ENCODE measurements around the gene VWF. TPM values are rescaled to one million over a fixed set of nuclear protein-coding genes. Genes with fewer than 3 reads are reported as not detected.
A peak's percentile ranks its signal among the peaks of the same experiment; 100 is the strongest.

Gene VWF
- total RNA-seq, 4 donors from 2014 or later, result 78.8 to 118 (median 101) TPM

- intact Hi-C loops (cut with DNase I; ENCODE audit: low total_unique reads) (no loop called here), in situ Hi-C loops (cut with MboI; ENCODE audit: low sequenced_read_pairs in 4 of 4) (no loop called here)
Measured at GRCh38 chr12:6112004-6112403, 12.5 kb downstream of the VWF start.

GRCh38 chr12:6110006-6110405, 14.5 kb downstream of the VWF start:
- H3K27ac ChIP-seq, result no peak overlapping the region
- TF ChIP-seq CTCF (IDR thresholded peaks at IDR 0.05 in 4 of 5, conservative IDR thresholded peaks at IDR 0.05 in 1 of 5) (no peak), POLR2A (IDR thresholded peaks at IDR 0.05) (no peak)
- no peaks in the 10 kb centered on the region for H3K4me1 ChIP-seq
- in situ Hi-C loops (cut with MboI; ENCODE audit: low sequenced_read_pairs in 4 of 4) (no loop called here), intact Hi-C loops (cut with DNase I; ENCODE audit: low total_unique reads) (no loop called here)
- H3K36me3 ChIP-seq, result no peaks in the 10 kb centered on the region
- ATAC-seq, result no peak
- no peaks in the 10 kb centered on the region for H3K9me3 ChIP-seq
- DNase-seq, result no peak
- H3K4me3 ChIP-seq, result no peak overlapping the region
- H3K27me3 ChIP-seq, result no peaks in the 10 kb centered on the region

More at GRCh38 chr12:6112004-6112403, 12.5 kb downstream of the VWF start:
- Histone ChIP-seq H3K27me3 (no peaks in the 10 kb centered on the region), H3K27ac (peak overlapping the region in 3 of 4 donors; percentile 8 to 65 (median 43)), H3K9me3 (no peaks in the 10 kb centered on the region), H3K4me3 (no peak overlapping the region), H3K36me3 (no peaks in the 10 kb centered on the region), H3K4me1 (no peaks in the 10 kb centered on the region)
- TF ChIP-seq CTCF (IDR thresholded peaks at IDR 0.05 in 4 of 5, conservative IDR thresholded peaks at IDR 0.05 in 1 of 5) (no peak), POLR2A (IDR thresholded peaks at IDR 0.05) (no peak)
- no peak for DNase-seq
- no peak for ATAC-seq

- Histone ChIP-seq H3K36me3 (no peaks in the 10 kb centered on the region), H3K4me1 (no peaks in the 10 kb centered on the region), H3K27me3 (no peaks in the 10 kb centered on the region), H3K4me3 (no peak overlapping the region), H3K27ac (no peak overlapping the region), H3K9me3 (no peaks in the 10 kb centered on the region)
- DNase-seq, result no peak
- in situ Hi-C loops (cut with MboI; ENCODE audit: low sequenced_read_pairs in 4 of 4) (no loop called here), intact Hi-C loops (cut with DNase I; ENCODE audit: low total_unique reads) (no loop called here)
- TF ChIP-seq CTCF (IDR thresholded peaks at IDR 0.05 in 4 of 5, conservative IDR thresholded peaks at IDR 0.05 in 1 of 5), result no peak
- TF ChIP-seq POLR2A (IDR thresholded peaks at IDR 0.05), result no peak
- ATAC-seq, result no peak
Measured at GRCh38 chr12:6106218-6106617, 18.3 kb downstream of the VWF start.

GRCh38 chr12:6104842-6105241, 19.6 kb downstream of the VWF start:
- intact Hi-C loops (cut with DNase I; ENCODE audit: low total_unique reads), result no loop called here
- no peak for ATAC-seq
- no peaks in the 10 kb centered on the region for H3K36me3 ChIP-seq

More at GRCh38 chr12:6104842-6105241, 19.6 kb downstream of the VWF start:
- no peaks in the 10 kb centered on the region for H3K4me1 ChIP-seq
- DNase-seq, result no peak
- H3K27ac ChIP-seq, result no peak overlapping the region
- H3K9me3 ChIP-seq, result no peaks in the 10 kb centered on the region
- TF ChIP-seq CTCF (IDR thresholded peaks at IDR 0.05 in 4 of 5, conservative IDR thresholded peaks at IDR 0.05 in 1 of 5), result no peak
- no peaks in the 10 kb centered on the region for H3K27me3 ChIP-seq
- in situ Hi-C loops (cut with MboI; ENCODE audit: low sequenced_read_pairs in 4 of 4), result no loop called here
- H3K4me3 ChIP-seq, result no peak overlapping the region

All from gastrocnemius medialis (tissue), 4 donors.